Body of pancreas (tissue), 4 donors: ENCODE data around the gene VAV2.

Source experiments
- POLR2A ChIP-seq, 3 donors: fragments of 450-650 bp; IDR thresholded peaks; one replicate each; pipeline ENCODE4 v1.6.1; 2016; ENCODE audit warnings: antibody characterized with exemption in 3 of 3, mild to moderate bottlenecking in 2 of 3
- TF ChIP-seq, protein P1 (sequence below), 7 experiments: fragments of 450-650 bp in 4 of 7; fragments of 200-600 bp in 3 of 7; sonication (generic) in 3 of 7; IDR thresholded peaks; one replicate each; pipeline ENCODE4 v1.5.1; 2016 to 2019; ENCODE audit warnings: antibody characterized with exemption in 7 of 7

DNA sequence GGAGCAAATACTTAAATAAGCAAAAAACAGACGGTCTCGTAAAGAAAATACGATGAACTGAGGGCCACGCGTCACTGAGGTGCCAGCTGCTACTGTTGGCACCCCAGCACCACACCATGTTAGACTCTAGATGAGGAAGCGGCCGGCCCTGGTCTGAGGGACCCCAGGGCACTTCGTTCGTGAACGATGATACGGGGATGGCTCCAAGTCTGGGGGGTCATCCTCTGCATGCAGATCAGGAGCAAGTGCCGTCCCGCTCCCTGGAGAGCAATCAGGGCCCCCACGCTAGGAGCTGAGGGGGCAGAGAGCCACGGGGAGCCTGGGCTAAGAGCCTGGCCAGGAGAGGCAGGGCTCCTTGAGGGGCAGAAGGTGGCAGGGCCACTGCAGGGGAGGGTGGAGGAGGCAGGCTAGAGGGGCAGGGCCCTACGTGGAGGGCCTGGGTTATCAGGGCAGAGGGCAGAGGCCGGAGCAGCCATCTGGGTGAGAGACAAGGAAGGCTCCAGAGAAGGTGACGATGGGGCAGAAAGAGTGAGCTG lies 278.1 kb downstream of the VAV2 start:
- TF ChIP-seq, protein P1, sequence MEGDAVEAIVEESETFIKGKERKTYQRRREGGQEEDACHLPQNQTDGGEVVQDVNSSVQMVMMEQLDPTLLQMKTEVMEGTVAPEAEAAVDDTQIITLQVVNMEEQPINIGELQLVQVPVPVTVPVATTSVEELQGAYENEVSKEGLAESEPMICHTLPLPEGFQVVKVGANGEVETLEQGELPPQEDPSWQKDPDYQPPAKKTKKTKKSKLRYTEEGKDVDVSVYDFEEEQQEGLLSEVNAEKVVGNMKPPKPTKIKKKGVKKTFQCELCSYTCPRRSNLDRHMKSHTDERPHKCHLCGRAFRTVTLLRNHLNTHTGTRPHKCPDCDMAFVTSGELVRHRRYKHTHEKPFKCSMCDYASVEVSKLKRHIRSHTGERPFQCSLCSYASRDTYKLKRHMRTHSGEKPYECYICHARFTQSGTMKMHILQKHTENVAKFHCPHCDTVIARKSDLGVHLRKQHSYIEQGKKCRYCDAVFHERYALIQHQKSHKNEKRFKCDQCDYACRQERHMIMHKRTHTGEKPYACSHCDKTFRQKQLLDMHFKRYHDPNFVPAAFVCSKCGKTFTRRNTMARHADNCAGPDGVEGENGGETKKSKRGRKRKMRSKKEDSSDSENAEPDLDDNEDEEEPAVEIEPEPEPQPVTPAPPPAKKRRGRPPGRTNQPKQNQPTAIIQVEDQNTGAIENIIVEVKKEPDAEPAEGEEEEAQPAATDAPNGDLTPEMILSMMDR (IDR thresholded peaks at IDR 0.05): no peak
- TF ChIP-seq POLR2A (IDR thresholded peaks at IDR 0.05): no peak
